ENCODE measurements around the gene BRWD1. TPM values are rescaled to one million over a fixed set of nuclear protein-coding genes. Genes with fewer than 3 reads are reported as not detected.

Gene BRWD1
- total RNA-seq, 2 donors from 2014 or later: 43.2 to 83.8 TPM

- H3K27ac ChIP-seq: no peak overlapping the region
- no peak for DNase-seq (ENCODE audit: low spot score)
- 69% methylated on average over 2 of the region's 2 CpGs for WGBS
- no peaks in the 10 kb centered on the region for H3K9me3 ChIP-seq
- H3K27me3 ChIP-seq (replicated peaks; ENCODE audit: insufficient read depth): no peaks in the 10 kb centered on the region
- no peak overlapping the region for H3K4me3 ChIP-seq
- H3K36me3 ChIP-seq: peaks cover 0 to 11% of the 10 kb centered on the region in 2 donors
- no peak for TF ChIP-seq CTCF (IDR thresholded peaks at IDR 0.05)
- TF ChIP-seq POLR2AphosphoS5 (IDR thresholded peaks at IDR 0.05): no peak
- TF ChIP-seq POLR2A (IDR thresholded peaks at IDR 0.05): no peak
- H3K4me1 ChIP-seq (replicated peaks): no peaks in the 10 kb centered on the region
- intact Hi-C loops (cut with DNase I): no loop called here
These were observed 104.1 kb downstream of the BRWD1 start for GRCh38 chr21:39209334-39209688.

- WGBS: 96% methylated on average over 6 of the region's 6 CpGs
- Histone ChIP-seq H3K27me3 (replicated peaks; ENCODE audit: insufficient read depth) (no peaks in the 10 kb centered on the region), H3K4me3 (no peak overlapping the region), H3K27ac (no peak overlapping the region), H3K4me1 (replicated peaks) (no peaks in the 10 kb centered on the region), H3K9me3 (no peaks in the 10 kb centered on the region), H3K36me3 (peaks cover 0 to 11% of the 10 kb centered on the region in 2 donors)
- no peak for TF ChIP-seq POLR2A (IDR thresholded peaks at IDR 0.05)
- TF ChIP-seq POLR2AphosphoS5 (IDR thresholded peaks at IDR 0.05): no peak
- no peak for TF ChIP-seq CTCF (IDR thresholded peaks at IDR 0.05)
- DNase-seq (ENCODE audit: low spot score): no peak
- intact Hi-C loops (cut with DNase I): no loop called here
These were observed 104.7 kb downstream of the BRWD1 start for GRCh38 chr21:39208624-39209333.

GRCh38 chr21:39204134-39204533 is 109.3 kb downstream of the BRWD1 start:
- no peaks in the 10 kb centered on the region for H3K4me1 ChIP-seq (replicated peaks)
- 90% methylated on average over 1 of the region's 1 CpG for WGBS
- H3K27ac ChIP-seq: no peak overlapping the region
- TF ChIP-seq POLR2AphosphoS5 (IDR thresholded peaks at IDR 0.05) (no peak), POLR2A (IDR thresholded peaks at IDR 0.05) (no peak), CTCF (IDR thresholded peaks at IDR 0.05) (no peak)
- no peak for DNase-seq (ENCODE audit: low spot score)
- H3K9me3 ChIP-seq: no peaks in the 10 kb centered on the region
- intact Hi-C loops (cut with DNase I): no loop called here
- no peaks in the 10 kb centered on the region for H3K27me3 ChIP-seq (replicated peaks; ENCODE audit: insufficient read depth)
- peaks cover 0 to 11% of the 10 kb centered on the region in 2 donors for H3K36me3 ChIP-seq
- no peak overlapping the region for H3K4me3 ChIP-seq

- H3K27me3 ChIP-seq (replicated peaks; ENCODE audit: insufficient read depth): no peaks in the 10 kb centered on the region
- DNase-seq (ENCODE audit: low spot score): no peak
- intact Hi-C loops (cut with DNase I): no loop called here
- no peaks in the 10 kb centered on the region for H3K36me3 ChIP-seq
- no peaks in the 10 kb centered on the region for H3K9me3 ChIP-seq
- H3K27ac ChIP-seq: no peak overlapping the region
- 78% methylated on average over 2 of the region's 2 CpGs for WGBS
- no peak overlapping the region for H3K4me3 ChIP-seq
- TF ChIP-seq POLR2A (IDR thresholded peaks at IDR 0.05) (no peak), CTCF (IDR thresholded peaks at IDR 0.05) (no peak), POLR2AphosphoS5 (IDR thresholded peaks at IDR 0.05) (no peak)
- H3K4me1 ChIP-seq (replicated peaks): no peaks in the 10 kb centered on the region
These were observed 114.6 kb downstream of the BRWD1 start for GRCh38 chr21:39198800-39199199.
